HG03439 (cell line): Measurements from ENCODE around the gene EXOSC10.
"Not testable (repeated sequence)": the region's sequence is repeated elsewhere in the genome, so short reads cannot be mapped to it uniquely, and the experiment has no call there.

Experiments
- ATAC-seq: cut with Tn5 transposase; IDR thresholded peaks from one replicate; pipeline ENCODE4 v1.9.1; 2021; ENCODE audit warnings: mild to moderate bottlenecking, moderate library complexity; ENCODE audit not compliant: unreplicated experiment

The EXOSC10 gene

DNA sequence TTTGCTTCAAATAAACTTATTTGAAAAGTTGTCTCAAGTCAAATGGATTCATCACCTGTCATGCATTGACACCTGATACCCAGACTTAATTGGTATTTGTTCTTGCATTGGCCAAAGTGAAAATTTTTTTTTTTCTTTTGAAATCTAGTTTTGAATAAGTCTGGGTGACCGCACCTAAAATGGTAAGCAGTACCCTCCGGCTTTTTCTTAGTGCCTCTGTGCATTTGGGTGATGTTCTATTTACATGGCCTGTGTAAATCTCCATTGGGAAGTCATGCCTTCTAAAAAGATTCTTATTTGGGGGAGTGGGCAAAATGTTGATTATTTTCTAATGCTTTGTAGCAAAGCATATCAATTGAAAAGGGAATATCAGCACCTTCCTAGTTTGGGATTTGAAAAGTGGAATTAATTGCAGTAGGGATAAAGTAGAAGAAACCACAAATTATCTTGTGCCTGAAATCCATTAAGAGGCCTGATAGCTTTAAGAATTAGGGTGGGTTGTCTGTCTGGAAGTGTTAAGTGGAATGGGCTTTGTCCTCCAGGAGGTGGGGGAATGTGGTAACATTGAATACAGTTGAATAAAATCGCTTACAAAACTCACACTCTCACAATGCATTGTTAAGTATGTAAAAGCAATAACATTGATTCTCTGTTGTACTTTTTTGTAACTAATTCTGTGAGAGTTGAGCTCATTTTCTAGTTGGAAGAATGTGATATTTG, 75.4 kb downstream of the EXOSC10 start:
- ATAC-seq, result no peak

DNA sequence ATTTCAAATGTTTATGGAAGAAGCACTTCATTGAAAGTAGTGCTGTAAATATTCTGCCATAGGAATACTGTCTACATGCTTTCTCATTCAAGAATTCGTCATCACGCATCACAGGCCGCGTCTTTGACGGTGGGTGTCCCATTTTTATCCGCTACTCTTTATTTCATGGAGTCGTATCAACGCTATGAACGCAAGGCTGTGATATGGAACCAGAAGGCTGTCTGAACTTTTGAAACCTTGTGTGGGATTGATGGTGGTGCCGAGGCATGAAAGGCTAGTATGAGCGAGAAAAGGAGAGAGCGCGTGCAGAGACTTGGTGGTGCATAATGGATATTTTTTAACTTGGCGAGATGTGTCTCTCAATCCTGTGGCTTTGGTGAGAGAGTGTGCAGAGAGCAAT, 76.5 kb downstream of the EXOSC10 start:
- ATAC-seq, result no peak

DNA sequence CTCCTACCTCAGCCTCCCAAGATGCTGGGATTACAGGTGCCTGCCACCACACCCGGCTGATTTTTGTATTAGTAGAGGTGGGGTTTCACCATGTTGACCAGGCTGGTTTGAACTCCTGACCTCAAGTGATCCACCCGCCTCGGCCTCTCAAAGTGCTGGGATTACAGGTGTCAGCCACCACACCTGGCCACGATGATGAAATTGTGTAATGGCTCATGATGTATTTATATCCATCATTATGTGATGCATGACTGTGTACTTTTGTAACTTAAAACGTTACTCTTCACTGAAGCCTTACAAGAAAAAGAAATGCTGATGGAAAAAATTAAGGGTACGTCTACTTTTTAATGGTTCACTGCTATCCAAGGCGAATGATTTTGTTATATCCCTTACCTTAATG, 79.7 kb downstream of the EXOSC10 start:
- no peak for ATAC-seq

DNA sequence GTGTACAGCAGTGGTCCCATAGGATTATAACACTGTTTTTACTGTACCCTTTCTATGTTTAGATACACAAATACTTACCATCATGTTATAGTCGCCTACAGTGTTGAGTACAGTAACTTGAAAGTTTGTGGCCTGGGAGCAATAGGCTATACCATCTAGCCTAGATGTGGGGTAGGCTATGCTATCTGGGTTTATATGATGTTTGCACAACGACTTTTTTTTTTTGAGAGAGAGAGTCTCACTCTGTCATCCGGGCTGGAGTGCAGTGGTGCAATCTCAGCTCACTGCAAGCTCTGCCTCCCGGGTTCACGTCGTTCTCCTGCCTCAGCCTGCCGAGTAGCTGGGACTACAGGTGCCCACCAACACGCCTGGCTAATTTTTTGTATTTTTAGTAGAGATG, 80.3 kb downstream of the EXOSC10 start:
- ATAC-seq, result not testable (repeated sequence)
